NK-92 (cell line): ENCODE measurements around the gene ASPRV1.

Experiments
- DNase-seq: peaks from one replicate; lab custom pipeline; 2025; ENCODE audit not compliant: unreplicated experiment; lab: John Stamatoyannopoulos, UW

Gene ASPRV1

GRCh38 chr2:69943000-69943842 lies 18.2 kb downstream of the ASPRV1 start:
- no peak for DNase-seq

- DNase-seq: no peak
These were observed 20.7 kb downstream of the ASPRV1 start for GRCh38 chr2:69940691-69941090.

- DNase-seq: no peak
These were observed 21.7 kb downstream of the ASPRV1 start for GRCh38 chr2:69939722-69940121.

GRCh38 chr2:69937968-69938367 lies 23.5 kb downstream of the ASPRV1 start:
- no peak for DNase-seq

GRCh38 chr2:69936906-69937305 lies 24.5 kb downstream of the ASPRV1 start:
- DNase-seq: no peak

GRCh38 chr2:69935011-69935410 lies 26.4 kb downstream of the ASPRV1 start:
- DNase-seq: no peak

- no peak for DNase-seq
These were observed 26.9 kb downstream of the ASPRV1 start for GRCh38 chr2:69934614-69934908.

GRCh38 chr2:69933839-69934613 lies 27.4 kb downstream of the ASPRV1 start:
- no peak for DNase-seq

- DNase-seq: no peak
These were observed 28.1 kb downstream of the ASPRV1 start for GRCh38 chr2:69933254-69933828.

GRCh38 chr2:69932596-69932922 lies 28.9 kb downstream of the ASPRV1 start:
- no peak for DNase-seq

GRCh38 chr2:69931832-69932595 lies 29.4 kb downstream of the ASPRV1 start:
- DNase-seq: no peak

GRCh38 chr2:69926849-69927515 lies 34.4 kb downstream of the ASPRV1 start:
- DNase-seq: no peak

- DNase-seq: no peak
These were observed 38.3 kb downstream of the ASPRV1 start for GRCh38 chr2:69923116-69923515.

GRCh38 chr2:69918401-69918800 lies 43.0 kb downstream of the ASPRV1 start:
- DNase-seq: no peak

GRCh38 chr2:69917852-69918251 lies 43.6 kb downstream of the ASPRV1 start:
- no peak for DNase-seq

- no peak for DNase-seq
These were observed 45.3 kb downstream of the ASPRV1 start for GRCh38 chr2:69916106-69916505.

- no peak for DNase-seq
These were observed 46.2 kb downstream of the ASPRV1 start, which contains the start of gene MXD1 for GRCh38 chr2:69914950-69915945. TSS of gene MXD1 (plus strand) at chr2:69915109. CDS start at chr2:69915331, 222 bp downstream.

GRCh38 chr2:69914164-69914949 lies 47.1 kb downstream of the ASPRV1 start:
- peak; percentile 99 for DNase-seq
